Measurements from ENCODE around the gene IFTAP. TPM values are rescaled to one million over a fixed set of nuclear protein-coding genes. Genes with fewer than 3 reads are reported as not detected.

The IFTAP gene
- total RNA-seq, 2 donors from 2014 or later = 8.0 to 10.7 TPM

DNA sequence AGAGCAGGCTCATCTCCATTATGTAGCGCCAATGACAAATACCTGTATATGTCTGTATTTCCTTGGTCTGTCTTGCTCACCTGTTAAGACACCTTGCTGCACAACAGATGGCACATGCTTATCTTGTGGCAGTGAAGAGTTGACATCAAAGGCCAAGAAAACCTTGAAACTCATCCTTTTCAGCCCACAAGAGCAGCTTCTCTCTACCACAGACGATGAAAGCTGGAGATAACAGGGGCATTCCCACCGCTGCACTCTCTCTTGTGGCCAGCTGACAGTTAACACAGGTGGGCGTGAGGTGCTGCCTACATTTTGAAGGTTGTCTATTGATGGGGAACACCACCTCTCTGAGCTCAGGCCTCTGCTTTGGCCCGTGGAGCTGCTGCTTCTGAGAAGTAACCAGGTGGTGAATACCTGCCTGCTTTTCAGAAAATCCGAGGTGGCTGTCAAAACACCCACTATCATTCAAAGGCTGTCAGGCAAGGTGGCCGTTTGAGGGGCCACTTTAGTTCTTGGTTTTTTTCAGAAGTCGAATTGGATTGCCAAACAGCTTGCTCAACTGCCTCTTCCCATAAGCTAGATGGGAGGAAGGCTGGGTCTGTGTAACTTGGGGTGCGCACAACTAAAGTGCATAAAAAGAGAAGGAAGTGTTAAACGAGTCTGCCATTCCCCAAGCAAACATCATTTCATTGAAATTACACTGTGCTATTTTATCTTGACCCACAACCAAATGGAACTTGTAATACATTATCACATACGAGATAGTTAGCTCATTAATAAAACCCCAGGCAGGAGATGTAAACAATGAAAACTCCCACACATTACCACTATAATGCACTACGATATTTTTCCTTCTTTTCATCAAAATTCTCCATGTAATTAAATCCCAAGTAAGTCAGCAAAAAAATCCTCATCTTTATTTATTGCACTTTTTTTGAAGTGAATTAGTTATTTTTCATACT lies 90.8 kb downstream of the IFTAP start:
- Histone ChIP-seq H3K27me3 (no peaks in the 10 kb centered on the region), H3K27ac (no peak overlapping the region), H3K36me3 (no peaks in the 10 kb centered on the region), H3K4me1 (no peaks in the 10 kb centered on the region), H3K9me3 (no peaks in the 10 kb centered on the region), H3K4me3 (no peak overlapping the region), H3K9ac (ENCODE audit: low read depth in 2 of 2, low read length in 2 of 2) (no peak overlapping the region)
- no peak for DNase-seq
- intact Hi-C loops (cut with DNase I) = no loop called here
- TF ChIP-seq, protein P1, sequence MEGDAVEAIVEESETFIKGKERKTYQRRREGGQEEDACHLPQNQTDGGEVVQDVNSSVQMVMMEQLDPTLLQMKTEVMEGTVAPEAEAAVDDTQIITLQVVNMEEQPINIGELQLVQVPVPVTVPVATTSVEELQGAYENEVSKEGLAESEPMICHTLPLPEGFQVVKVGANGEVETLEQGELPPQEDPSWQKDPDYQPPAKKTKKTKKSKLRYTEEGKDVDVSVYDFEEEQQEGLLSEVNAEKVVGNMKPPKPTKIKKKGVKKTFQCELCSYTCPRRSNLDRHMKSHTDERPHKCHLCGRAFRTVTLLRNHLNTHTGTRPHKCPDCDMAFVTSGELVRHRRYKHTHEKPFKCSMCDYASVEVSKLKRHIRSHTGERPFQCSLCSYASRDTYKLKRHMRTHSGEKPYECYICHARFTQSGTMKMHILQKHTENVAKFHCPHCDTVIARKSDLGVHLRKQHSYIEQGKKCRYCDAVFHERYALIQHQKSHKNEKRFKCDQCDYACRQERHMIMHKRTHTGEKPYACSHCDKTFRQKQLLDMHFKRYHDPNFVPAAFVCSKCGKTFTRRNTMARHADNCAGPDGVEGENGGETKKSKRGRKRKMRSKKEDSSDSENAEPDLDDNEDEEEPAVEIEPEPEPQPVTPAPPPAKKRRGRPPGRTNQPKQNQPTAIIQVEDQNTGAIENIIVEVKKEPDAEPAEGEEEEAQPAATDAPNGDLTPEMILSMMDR (IDR thresholded peaks at IDR 0.05) = no peak

GRCh38 chr11:36688132-36688531 lies 93.8 kb downstream of the IFTAP start:
- H3K27ac ChIP-seq = no peak overlapping the region
- no peaks in the 10 kb centered on the region for H3K9me3 ChIP-seq
- TF ChIP-seq, protein P1 (IDR thresholded peaks at IDR 0.05) = no peak
- no peaks in the 10 kb centered on the region for H3K36me3 ChIP-seq
- intact Hi-C loops (cut with DNase I) = no loop called here
- no peak overlapping the region for H3K9ac ChIP-seq (ENCODE audit: low read depth in 2 of 2, low read length in 2 of 2)
- no peaks in the 10 kb centered on the region for H3K27me3 ChIP-seq
- DNase-seq = no peak
- H3K4me1 ChIP-seq = no peaks in the 10 kb centered on the region
- H3K4me3 ChIP-seq = no peak overlapping the region

GRCh38 chr11:36688571-36689291 lies 94.4 kb downstream of the IFTAP start:
- intact Hi-C loops (cut with DNase I) = no loop called here
- H3K36me3 ChIP-seq = no peaks in the 10 kb centered on the region
- DNase-seq = no peak
- H3K9ac ChIP-seq (ENCODE audit: low read depth in 2 of 2, low read length in 2 of 2) = no peak overlapping the region
- H3K9me3 ChIP-seq = no peaks in the 10 kb centered on the region
- no peaks in the 10 kb centered on the region for H3K27me3 ChIP-seq
- H3K27ac ChIP-seq = no peak overlapping the region
- TF ChIP-seq, protein P1 (IDR thresholded peaks at IDR 0.05) = no peak
- H3K4me3 ChIP-seq = no peak overlapping the region
- no peaks in the 10 kb centered on the region for H3K4me1 ChIP-seq

GRCh38 chr11:36689442-36689841 lies 95.1 kb downstream of the IFTAP start:
- H3K36me3 ChIP-seq = no peaks in the 10 kb centered on the region
- H3K4me3 ChIP-seq = no peak overlapping the region
- H3K27ac ChIP-seq = no peak overlapping the region
- intact Hi-C loops (cut with DNase I) = no loop called here
- H3K27me3 ChIP-seq = no peaks in the 10 kb centered on the region
- H3K9me3 ChIP-seq = no peaks in the 10 kb centered on the region
- H3K9ac ChIP-seq (ENCODE audit: low read depth in 2 of 2, low read length in 2 of 2) = no peak overlapping the region
- TF ChIP-seq, protein P1 (IDR thresholded peaks at IDR 0.05) = no peak
- DNase-seq = no peak
- H3K4me1 ChIP-seq = no peaks in the 10 kb centered on the region

DNA sequence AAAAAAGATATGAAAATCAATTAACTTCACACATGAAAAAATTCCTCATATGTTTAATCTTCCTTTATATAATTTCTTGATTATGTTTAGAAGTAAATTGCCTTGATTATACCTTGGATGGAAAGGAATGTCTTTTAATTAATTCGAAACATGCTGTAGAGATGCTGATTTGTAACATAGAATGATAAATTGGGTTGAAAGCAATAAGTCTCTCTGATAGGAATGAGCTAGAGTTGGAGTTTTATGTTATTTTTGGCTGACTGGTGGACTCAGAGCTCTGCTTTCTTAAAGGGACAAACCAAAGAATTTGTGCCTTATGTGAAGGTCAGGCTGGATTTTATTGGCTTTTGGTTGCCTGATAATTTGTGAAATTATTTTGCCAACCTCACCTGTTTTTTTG lies 98.4 kb downstream of the IFTAP start:
- H3K4me1 ChIP-seq = no peaks in the 10 kb centered on the region
- no peaks in the 10 kb centered on the region for H3K36me3 ChIP-seq
- intact Hi-C loops (cut with DNase I) = no loop called here
- H3K4me3 ChIP-seq = no peak overlapping the region
- H3K27ac ChIP-seq = no peak overlapping the region
- no peak overlapping the region for H3K9ac ChIP-seq (ENCODE audit: low read depth in 2 of 2, low read length in 2 of 2)
- no peak for DNase-seq
- no peaks in the 10 kb centered on the region for H3K27me3 ChIP-seq
- TF ChIP-seq, protein P1 (IDR thresholded peaks at IDR 0.05) = no peak
- H3K9me3 ChIP-seq = no peaks in the 10 kb centered on the region

Data from colonic mucosa (tissue), 4 donors.